ENCODE data around the gene CLCN3.
"Not testable (repeated sequence)": the region's sequence is repeated elsewhere in the genome, so short reads cannot be mapped to it uniquely, and the experiment has no call there.

Gene CLCN3

GRCh38 chr4:169677150-169677748, 56.9 kb downstream of the CLCN3 start:
- ATAC-seq (replicated peaks), result no peak
- peaks cover 0 to 5% of the 10 kb centered on the region in 2 donors for H3K4me1 Mint-ChIP-seq
- peaks cover 16 to 22% of the 10 kb centered on the region in 2 donors for H3K36me3 Mint-ChIP-seq
- no peak for DNase-seq
- no peak overlapping the region for H3K4me3 Mint-ChIP-seq
- H3K27ac Mint-ChIP-seq, result no peak overlapping the region
- H3K27me3 Mint-ChIP-seq, result no peaks in the 10 kb centered on the region
- peaks cover 0 to 5% of the 10 kb centered on the region in 2 donors for H3K9me3 Mint-ChIP-seq

DNA sequence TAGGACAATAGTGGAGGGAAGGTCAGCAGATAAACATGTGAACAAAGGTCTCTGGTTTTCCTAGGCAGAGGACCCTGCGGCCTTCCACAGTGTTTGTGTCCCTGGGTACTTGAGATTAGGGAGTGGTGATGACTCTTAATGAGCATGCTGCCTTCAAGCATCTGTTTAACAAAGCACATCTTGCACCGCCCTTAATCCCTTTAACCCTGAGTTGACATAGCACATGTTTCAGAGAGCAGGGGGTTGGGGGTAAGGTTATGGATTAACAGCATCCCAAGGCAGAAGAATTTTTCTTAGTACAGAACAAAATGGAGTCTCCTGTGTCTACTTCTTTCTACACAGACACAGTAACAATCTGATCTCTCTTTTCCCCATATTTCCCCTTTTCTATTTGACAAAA, 58.1 kb downstream of the CLCN3 start:
- not testable (repeated sequence) for H3K4me1 Mint-ChIP-seq; H3K27ac Mint-ChIP-seq; H3K4me3 Mint-ChIP-seq; H3K9me3 Mint-ChIP-seq; DNase-seq; ATAC-seq (replicated peaks); H3K27me3 Mint-ChIP-seq
- H3K36me3 Mint-ChIP-seq, result peaks cover 16 to 25% of the 10 kb centered on the region in 2 donors

DNA sequence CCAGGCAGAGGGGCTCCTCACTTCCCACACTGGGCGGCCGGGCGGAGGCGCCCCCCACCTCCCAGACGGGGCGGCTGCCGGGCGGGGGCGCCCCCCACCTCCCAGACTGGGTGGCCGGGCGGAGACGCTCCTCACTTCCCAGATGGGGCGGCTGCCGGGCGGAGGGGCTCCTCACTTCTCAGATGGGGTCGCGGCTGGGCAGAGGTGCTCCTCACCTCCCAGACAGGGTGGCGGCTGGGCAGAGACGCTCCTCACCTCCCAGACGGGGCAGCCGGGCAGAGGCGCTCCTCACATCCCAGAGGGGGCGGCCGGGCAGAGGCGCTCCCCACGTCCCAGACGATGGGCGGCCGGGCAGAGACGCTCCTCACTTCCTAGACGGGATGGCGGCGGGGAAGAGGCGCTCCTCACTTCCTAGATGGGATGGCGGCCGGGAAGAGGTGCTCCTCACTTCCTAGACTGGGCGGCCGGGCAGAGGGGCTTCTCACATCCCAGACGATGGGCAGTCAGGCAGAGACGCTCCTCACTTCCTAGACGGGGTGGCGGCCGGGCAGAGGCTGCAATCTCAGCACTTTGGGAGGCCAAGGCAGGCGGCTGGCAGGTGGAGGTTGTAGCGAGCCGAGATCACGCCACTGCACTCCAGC, 58.7 kb downstream of the CLCN3 start:
- not testable (repeated sequence) for H3K27me3 Mint-ChIP-seq; H3K9me3 Mint-ChIP-seq; H3K4me1 Mint-ChIP-seq; H3K27ac Mint-ChIP-seq; ATAC-seq (replicated peaks); DNase-seq; H3K4me3 Mint-ChIP-seq
- peaks cover 19 to 29% of the 10 kb centered on the region in 2 donors for H3K36me3 Mint-ChIP-seq

DNA sequence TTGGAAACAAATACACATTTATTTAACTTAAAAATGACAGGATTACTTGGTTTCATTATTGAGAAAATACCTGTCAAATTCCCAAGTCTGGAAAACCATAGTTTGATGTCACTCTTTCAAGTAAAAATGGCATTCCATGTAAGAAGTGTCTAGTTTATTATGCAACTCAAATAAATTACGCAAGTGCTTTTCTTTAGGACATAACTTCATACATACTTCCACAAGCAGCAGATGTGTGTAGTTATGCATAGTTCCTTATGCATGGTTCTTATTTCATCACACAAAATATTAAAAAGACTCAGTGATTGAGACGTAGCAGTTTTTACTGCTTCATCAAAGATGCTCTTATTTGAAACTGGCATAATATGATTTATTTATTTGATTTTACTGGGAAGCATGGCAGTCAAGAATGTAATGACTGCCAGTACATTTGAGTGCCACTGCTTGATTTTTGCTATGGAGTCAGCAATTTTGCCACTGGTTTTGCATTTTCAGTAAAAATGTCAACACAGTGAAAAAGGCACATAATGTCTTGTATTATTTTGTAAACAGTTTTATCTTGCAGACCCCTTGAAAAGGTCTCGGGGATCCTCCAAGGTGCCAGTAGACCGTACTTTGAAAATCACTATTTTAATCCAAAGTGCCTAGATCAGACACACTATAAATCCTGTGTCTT, 62.1 kb downstream of the CLCN3 start:
- no peak overlapping the region for H3K27ac Mint-ChIP-seq
- H3K4me1 Mint-ChIP-seq, result no peaks in the 10 kb centered on the region
- no peaks in the 10 kb centered on the region for H3K27me3 Mint-ChIP-seq
- peaks cover 23 to 37% of the 10 kb centered on the region in 2 donors for H3K36me3 Mint-ChIP-seq
- DNase-seq (no peak), ATAC-seq (replicated peaks) (no peak)
- H3K9me3 Mint-ChIP-seq, result peaks cover 0 to 5% of the 10 kb centered on the region in 2 donors
- no peak overlapping the region for H3K4me3 Mint-ChIP-seq

DNA sequence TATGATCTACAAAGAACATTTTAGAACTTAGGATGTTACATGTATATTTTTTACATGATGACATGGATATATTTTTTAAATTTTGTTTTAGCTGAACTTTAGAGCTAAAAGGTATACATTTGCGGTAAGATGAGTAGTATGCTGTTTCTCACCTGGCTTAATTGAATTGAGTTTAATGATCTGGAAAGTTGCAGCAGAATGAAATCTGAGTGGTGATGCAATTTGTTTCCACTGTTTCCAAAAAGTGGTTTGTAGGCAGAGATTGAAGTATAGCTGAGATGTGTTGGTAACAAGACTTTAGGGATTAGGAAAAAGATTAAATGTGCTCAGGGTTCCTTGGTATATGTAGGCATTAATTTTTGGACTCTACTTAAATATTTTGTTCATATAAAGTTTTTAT, 69.3 kb downstream of the CLCN3 start:
- DNase-seq, result no peak
- no peaks in the 10 kb centered on the region for H3K27me3 Mint-ChIP-seq
- no peak overlapping the region for H3K27ac Mint-ChIP-seq
- no peaks in the 10 kb centered on the region for H3K4me1 Mint-ChIP-seq
- ATAC-seq (replicated peaks), result no peak
- no peak overlapping the region for H3K4me3 Mint-ChIP-seq
- H3K9me3 Mint-ChIP-seq, result no peaks in the 10 kb centered on the region
- H3K36me3 Mint-ChIP-seq, result peaks cover 9 to 17% of the 10 kb centered on the region in 2 donors

DNA sequence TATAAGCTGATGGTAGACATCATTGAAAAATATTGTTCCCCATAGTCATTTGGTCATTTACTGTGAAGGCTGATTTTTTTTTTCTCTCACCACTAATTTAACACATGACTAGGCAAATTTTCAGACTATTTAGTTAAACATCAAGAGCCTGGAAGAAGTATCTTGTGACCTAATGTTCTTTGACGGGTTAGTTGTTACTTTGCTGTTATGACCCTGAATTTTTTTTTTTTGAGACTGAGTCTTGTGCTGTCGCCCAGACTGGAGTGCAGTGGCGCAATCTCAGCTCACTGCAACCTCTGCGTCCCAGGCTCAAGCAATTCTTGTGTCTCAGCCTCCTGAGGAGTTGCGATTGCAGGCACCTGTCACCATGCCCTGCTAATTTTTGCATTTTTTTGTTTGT, 70.4 kb downstream of the CLCN3 start:
- Mint-ChIP-seq H3K27me3 (no peaks in the 10 kb centered on the region), H3K4me3 (no peak overlapping the region), H3K36me3 (peaks cover 9 to 14% of the 10 kb centered on the region in 2 donors), H3K27ac (no peak overlapping the region), H3K9me3 (no peaks in the 10 kb centered on the region), H3K4me1 (no peaks in the 10 kb centered on the region)
- no peak for ATAC-seq (replicated peaks)
- no peak for DNase-seq

- Mint-ChIP-seq H3K27me3 (no peaks in the 10 kb centered on the region), H3K27ac (no peak overlapping the region), H3K9me3 (no peaks in the 10 kb centered on the region), H3K4me1 (peaks cover 2 to 12% of the 10 kb centered on the region in 2 donors), H3K4me3 (no peak overlapping the region), H3K36me3 (peaks cover 30 to 40% of the 10 kb centered on the region in 2 donors)
- ATAC-seq (replicated peaks), result no peak
- DNase-seq, result no peak
Measured at GRCh38 chr4:169698331-169698730, 78.0 kb downstream of the CLCN3 start.

- DNase-seq (no peak), ATAC-seq (replicated peaks) (no peak)
- no peak overlapping the region for H3K4me3 Mint-ChIP-seq
- H3K9me3 Mint-ChIP-seq, result no peaks in the 10 kb centered on the region
- no peaks in the 10 kb centered on the region for H3K4me1 Mint-ChIP-seq
- H3K27me3 Mint-ChIP-seq, result no peaks in the 10 kb centered on the region
- H3K27ac Mint-ChIP-seq, result no peak overlapping the region
- H3K36me3 Mint-ChIP-seq, result peaks cover 25 to 47% of the 10 kb centered on the region in 2 donors
Measured at GRCh38 chr4:169707958-169708643, 87.7 kb downstream of the CLCN3 start.

- Mint-ChIP-seq H3K27ac (peak overlapping the region; percentile 20), H3K4me3 (no peak overlapping the region), H3K27me3 (no peaks in the 10 kb centered on the region), H3K9me3 (no peaks in the 10 kb centered on the region), H3K36me3 (peaks cover 13 to 39% of the 10 kb centered on the region in 2 donors), H3K4me1 (no peaks in the 10 kb centered on the region)
- ATAC-seq (replicated peaks) (no peak), DNase-seq (no peak)
Measured at GRCh38 chr4:169715826-169716225, 95.4 kb downstream of the CLCN3 start.

- Mint-ChIP-seq H3K27me3 (no peaks in the 10 kb centered on the region), H3K9me3 (no peaks in the 10 kb centered on the region), H3K4me3 (no peak overlapping the region), H3K27ac (no peak overlapping the region), H3K36me3 (peaks cover 16 to 38% of the 10 kb centered on the region in 2 donors), H3K4me1 (no peaks in the 10 kb centered on the region)
- DNase-seq, result no peak
- ATAC-seq (replicated peaks), result no peak
Measured at GRCh38 chr4:169716677-169717076, 96.3 kb downstream of the CLCN3 start.

- no peak for ATAC-seq (replicated peaks)
- Mint-ChIP-seq H3K36me3 (peaks cover 11 to 21% of the 10 kb centered on the region in 2 donors), H3K4me1 (no peaks in the 10 kb centered on the region), H3K9me3 (no peaks in the 10 kb centered on the region), H3K27ac (peak overlapping the region; percentile 37), H3K27me3 (no peaks in the 10 kb centered on the region), H3K4me3 (no peak overlapping the region)
- DNase-seq, result no peak
Measured at GRCh38 chr4:169720529-169720928, 100.2 kb downstream of the CLCN3 start.

DNA sequence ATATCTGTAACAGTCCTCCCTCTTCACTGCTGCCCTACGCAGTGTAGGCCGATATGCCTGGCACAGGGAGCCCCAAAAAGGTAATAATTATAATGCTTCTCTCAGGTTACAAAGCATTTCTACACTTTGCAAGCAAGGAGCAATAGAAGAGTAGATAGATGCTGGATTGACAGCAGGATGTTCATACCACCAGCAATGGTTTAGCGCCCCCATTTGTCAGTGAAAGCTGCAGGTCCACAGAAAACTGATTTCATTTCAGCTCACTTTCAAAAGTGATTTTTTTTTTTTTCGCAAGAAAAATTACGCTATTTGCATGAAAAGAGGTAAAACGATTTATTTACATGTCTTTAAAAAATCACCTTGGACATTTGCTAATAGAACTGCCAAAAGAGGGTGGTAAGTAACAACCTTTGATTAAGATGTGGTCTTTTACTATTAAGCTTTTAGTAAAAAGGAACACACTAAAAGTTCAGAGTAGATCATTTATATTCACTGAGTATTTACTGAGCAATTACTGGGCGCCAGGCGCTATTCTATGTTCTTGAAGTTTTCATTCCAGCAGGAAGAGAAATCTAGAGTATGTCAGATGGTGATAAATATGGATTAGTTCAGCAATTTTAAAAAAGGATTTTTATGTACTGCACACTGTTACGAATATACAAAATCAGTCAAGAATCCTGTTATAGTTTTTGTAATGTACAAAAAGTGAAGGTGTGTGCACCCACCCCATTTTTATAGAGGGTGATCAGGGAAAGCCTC, 103.0 kb downstream of the CLCN3 start:
- H3K36me3 Mint-ChIP-seq, result peaks cover 8 to 17% of the 10 kb centered on the region in 2 donors
- H3K4me3 Mint-ChIP-seq, result no peak overlapping the region
- H3K4me1 Mint-ChIP-seq, result no peaks in the 10 kb centered on the region
- H3K9me3 Mint-ChIP-seq, result no peaks in the 10 kb centered on the region
- ATAC-seq (replicated peaks) (no peak), DNase-seq (no peak)
- H3K27ac Mint-ChIP-seq, result no peak overlapping the region
- no peaks in the 10 kb centered on the region for H3K27me3 Mint-ChIP-seq

DNA sequence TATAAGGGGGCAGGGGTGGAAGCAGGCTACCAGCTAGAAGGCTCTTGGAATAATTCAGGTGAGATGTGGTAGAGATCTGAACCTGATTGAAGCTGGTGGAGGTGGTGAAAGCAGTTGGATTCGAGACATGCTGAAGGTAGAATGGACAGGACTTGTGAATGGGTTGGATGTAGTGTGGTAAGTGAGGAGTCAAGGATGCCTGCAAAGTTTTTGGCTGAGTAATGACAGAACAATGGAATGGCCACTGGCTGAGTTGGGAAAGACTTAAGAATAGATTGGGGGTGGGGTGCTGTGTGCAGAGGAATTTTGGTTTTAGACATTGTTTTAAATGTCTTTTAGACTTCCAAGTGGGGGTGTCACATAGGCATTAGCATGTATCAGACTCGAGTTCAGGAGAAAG, 103.9 kb downstream of the CLCN3 start:
- H3K4me1 Mint-ChIP-seq, result no peaks in the 10 kb centered on the region
- H3K9me3 Mint-ChIP-seq, result no peaks in the 10 kb centered on the region
- DNase-seq, result no peak
- no peaks in the 10 kb centered on the region for H3K27me3 Mint-ChIP-seq
- H3K36me3 Mint-ChIP-seq, result peaks cover 8 to 13% of the 10 kb centered on the region in 2 donors
- ATAC-seq (replicated peaks), result no peak
- no peak overlapping the region for H3K4me3 Mint-ChIP-seq
- no peak overlapping the region for H3K27ac Mint-ChIP-seq

DNA sequence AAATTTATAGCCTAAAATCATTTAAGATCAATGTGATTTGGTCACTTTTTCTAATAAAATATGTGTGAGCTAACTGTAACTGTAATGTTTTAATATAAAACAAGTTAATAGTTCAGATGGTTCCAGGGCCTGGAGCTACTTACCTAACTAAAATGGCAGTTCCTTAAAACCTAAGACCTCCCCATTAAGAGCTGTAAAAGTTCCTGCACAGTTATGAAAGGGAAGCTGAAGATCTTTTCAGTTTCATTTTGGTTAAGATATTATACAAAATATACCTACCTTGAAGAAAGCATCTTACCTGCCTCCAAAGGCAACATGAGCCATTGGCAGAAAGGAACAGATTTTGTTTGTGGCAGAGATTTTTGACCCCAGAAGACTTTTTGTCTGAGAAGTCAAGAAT, 107.2 kb downstream of the CLCN3 start:
- H3K9me3 Mint-ChIP-seq, result no peaks in the 10 kb centered on the region
- H3K4me1 Mint-ChIP-seq, result no peaks in the 10 kb centered on the region
- no peak for ATAC-seq (replicated peaks)
- no peaks in the 10 kb centered on the region for H3K27me3 Mint-ChIP-seq
- H3K4me3 Mint-ChIP-seq, result no peak overlapping the region
- DNase-seq, result no peak
- no peak overlapping the region for H3K27ac Mint-ChIP-seq
- H3K36me3 Mint-ChIP-seq, result peaks cover 11 to 16% of the 10 kb centered on the region in 2 donors
